HG03095 (cell line): ENCODE results near the gene ZNF780A.
"Not testable (repeated sequence)": the region's sequence is repeated elsewhere in the genome, so short reads cannot be mapped to it uniquely, and the experiment has no call there.

Experiments used
- ATAC-seq: cut with Tn5 transposase; IDR thresholded peaks from one replicate; pipeline ENCODE4 v1.9.1; 2021; ENCODE audit warnings: moderate library complexity; ENCODE audit not compliant: unreplicated experiment

Gene ZNF780A

GRCh38 chr19:40090241-40091204 lies at the start of gene ZNF780A:
Gene ZNF780A (minus strand): TSS chr19:40090943. CDS start chr19:40084753, 6,190 bp downstream.
- ATAC-seq, result peak; percentile 81

- no peak for ATAC-seq
Observed at GRCh38 chr19:40139533-40140287, 49.0 kb upstream of the ZNF780A start.

GRCh38 chr19:40136818-40137217 lies 46.1 kb upstream of the ZNF780A start:
- ATAC-seq, result no peak

GRCh38 chr19:40134866-40135265 lies 44.1 kb upstream of the ZNF780A start:
- no peak for ATAC-seq

GRCh38 chr19:40133491-40133890 lies 42.7 kb upstream of the ZNF780A start:
- ATAC-seq, result no peak

DNA sequence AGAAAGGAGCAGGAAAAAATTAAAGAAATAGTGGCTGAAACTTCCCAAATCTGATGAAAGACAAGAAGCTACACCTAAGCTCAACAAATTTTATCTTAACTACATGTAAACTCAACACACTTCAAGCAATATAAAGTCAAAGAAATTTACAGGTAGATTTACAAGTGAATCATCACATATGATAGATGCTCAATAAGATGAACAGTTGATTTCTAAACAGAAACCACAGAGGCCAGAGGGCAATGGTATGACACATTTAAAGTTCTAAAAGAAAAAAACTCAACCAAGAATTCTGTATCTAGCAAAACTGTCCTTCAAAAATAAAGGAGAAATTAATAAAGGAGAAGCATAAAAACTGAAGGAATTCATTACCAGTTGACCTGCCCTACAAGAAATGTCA lies 39.3 kb upstream of the ZNF780A start:
- ATAC-seq, result no peak

DNA sequence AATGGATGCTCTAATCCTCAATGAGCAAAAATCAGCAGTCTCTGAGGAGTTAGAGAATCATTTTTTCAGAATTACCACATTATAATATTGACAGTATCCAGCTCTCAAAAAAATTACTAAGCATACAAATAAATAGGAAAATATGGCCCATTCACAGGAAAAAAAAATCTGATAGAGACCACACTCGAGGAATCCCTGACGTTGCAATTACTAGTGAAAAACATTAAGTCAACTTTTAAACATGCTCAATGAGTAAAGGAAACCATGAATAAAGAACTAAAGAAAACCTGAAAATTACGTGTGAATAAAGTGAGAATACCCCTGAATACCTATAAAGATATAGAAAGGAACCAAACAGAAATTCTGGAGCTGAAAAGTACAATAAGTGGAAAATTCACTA lies 38.7 kb upstream of the ZNF780A start:
- no peak for ATAC-seq

GRCh38 chr19:40128991-40129390 lies 38.2 kb upstream of the ZNF780A start:
- no peak for ATAC-seq

GRCh38 chr19:40119380-40119779 lies 28.6 kb upstream of the ZNF780A start:
- no peak for ATAC-seq

DNA sequence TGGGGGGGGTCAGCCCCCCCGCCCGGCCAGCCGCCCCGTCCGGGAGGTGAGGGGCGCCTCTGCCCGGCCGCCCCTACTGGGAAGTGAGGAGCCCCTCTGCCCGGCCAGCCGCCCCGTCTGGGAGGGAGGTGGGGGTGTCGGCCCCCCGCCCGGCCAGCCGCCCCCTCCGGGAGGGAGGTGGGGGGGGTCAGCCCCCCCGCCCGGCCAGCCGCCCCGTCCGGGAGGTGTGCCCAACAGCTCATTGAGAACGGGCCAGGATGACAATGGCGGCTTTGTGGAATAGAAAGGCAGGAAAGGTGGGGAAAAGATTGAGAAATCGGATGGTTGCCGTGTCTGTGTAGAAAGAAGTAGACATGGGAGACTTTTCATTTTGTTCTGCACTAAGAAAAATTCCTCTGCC lies 27.9 kb upstream of the ZNF780A start:
- ATAC-seq, result not testable (repeated sequence)

DNA sequence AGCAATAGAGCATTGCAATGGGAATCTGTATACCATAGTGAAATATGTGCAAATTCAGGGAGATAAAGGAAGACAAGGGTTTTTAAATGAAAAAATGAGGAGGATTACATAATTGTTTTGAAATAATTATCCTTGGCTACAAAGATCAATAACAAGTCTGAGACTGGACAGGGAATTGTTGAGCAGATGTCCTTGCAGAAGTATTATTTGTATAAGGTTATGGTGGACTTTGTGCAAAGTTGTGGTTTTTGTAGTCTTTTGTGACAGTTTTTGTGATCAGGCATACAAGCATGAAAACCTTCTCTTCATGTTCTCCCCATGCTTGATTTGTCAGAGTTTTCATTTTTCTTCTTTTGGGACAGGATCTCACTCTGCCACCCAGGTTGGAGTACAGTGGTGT lies 25.3 kb upstream of the ZNF780A start:
- ATAC-seq, result no peak

DNA sequence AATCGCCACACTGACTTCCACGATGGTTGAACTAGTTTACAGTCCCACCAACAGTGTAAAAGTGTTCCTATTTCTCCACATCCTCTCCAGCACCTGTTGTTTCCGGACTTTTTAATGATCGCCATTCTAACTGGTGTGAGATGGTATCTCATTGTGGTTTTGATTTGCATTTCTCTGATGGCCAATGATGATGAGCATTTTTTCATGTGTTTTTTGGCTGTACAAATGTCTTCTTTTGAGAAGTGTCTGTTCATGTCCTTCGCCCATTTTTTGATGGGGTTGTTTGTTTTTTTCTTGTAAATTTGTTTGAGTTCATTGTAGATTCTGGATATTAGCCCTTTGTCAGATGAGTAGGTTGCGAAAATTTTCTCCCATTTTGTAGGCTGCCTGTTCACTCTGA lies 23.4 kb upstream of the ZNF780A start:
- ATAC-seq, result not testable (repeated sequence)

DNA sequence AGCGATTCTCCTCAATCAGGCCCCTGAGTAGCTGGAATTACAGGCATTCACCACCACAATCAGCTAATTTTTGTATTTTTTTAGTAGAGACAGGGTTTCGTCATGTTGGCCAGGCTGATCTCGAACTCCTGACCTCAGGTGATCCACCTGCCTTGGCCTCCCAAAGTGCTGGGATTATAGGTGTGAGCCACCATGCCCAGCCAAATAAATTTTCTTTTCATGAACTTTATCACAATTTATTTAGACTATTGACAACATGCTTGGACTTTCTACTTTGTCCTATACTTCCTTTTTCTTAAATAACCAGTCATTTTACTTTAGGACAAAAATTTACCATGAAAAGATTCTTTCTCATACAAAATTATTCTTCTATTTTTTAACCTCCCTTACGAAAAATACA lies 21.5 kb upstream of the ZNF780A start:
- not testable (repeated sequence) for ATAC-seq

- no peak for ATAC-seq
Observed at GRCh38 chr19:40110570-40110969, 19.8 kb upstream of the ZNF780A start.

DNA sequence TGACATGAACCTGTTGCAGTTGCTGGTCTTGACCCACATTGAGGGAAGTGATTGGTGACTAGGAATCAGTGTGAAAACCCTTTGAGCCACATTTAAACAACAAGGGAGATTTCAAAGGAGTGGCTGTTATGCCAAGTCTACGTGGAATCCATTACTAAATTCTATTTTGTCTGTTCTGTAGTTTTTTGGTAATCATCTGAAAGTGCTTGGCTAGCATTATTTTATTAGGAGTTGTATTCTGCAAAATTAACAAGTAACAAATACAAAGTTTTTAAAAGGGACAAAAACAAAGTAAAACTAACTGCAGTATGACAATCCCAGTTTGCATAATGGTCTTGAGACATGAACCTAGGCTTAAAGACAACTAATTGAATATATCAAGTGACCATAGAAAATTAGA lies 14.0 kb upstream of the ZNF780A start:
- no peak for ATAC-seq

- ATAC-seq, result no peak
Observed at GRCh38 chr19:40103600-40103999, 12.9 kb upstream of the ZNF780A start.

GRCh38 chr19:40101813-40102212 lies 11.1 kb upstream of the ZNF780A start:
- no peak for ATAC-seq

DNA sequence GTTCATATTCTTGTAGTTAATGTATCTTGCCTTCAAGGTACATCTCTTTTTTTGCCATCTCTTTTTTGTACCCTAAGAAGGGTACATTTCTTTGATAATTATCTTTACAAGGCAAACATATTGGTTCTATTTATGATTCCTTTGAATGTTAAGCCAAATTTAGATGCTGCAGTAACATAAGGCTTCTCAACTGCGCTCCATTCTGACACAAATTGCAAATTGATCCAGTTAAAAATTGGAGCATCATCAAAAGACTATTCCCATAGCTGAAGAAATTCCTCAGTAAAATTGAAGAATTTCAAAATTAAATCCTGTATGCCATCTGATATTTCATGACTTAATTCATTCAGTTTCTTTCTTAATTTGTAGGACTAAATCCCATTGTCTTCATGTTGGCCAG lies 2.7 kb upstream of the ZNF780A start:
- ATAC-seq, result no peak

DNA sequence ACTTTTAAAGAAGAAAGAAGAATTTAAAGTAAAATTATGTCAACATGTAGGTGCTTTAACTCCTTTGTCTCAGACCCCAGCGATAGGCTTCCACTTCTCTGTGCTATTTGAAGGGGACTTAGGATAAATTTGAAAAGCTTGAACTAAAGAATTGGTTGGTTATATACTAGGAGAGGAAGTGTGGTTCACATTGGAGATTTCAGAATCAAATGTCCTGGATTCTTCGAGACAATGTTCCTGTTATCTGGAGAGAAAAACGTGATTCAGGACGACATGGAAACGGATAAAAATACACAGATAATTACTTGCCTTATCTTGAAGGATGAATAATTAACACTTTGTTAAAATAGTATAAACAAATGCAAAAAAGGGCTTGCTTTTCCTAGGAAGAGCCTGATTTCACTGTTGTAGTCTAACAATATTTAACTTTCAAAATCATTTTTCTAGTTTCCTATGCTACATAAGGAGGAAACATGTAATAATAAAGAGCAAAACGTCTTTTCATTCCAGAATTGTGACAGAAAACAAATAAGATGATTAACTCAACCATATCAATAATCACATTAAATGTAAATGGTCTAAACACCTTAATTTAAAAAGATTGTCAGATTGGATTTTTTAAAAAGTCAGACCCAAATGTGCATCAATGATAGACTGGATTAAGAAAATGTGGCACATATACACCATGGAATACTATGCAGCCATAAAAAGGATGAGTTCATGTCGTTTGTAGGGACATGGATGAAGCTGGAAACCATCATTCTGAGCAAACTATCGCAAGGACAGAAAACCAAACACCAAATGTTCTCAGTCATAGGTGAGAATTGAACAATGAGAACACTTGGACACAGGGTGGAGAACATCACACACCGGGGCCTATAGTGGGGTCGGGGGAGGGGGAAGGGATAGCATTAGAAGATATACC lies 724 bp upstream of the ZNF780A start:
- no peak for ATAC-seq

GRCh38 chr19:40089462-40089861 lies 1.3 kb downstream of the ZNF780A start:
- ATAC-seq, result no peak
